CD4-positive, alpha-beta T cell (primary cell): ENCODE data around the gene ARVCF. TPM values are rescaled to one million over a fixed set of nuclear protein-coding genes. Genes with fewer than 3 reads are reported as not detected.

ENCODE experiments used
- ATAC-seq: fragments of 200-7000 bp; cut with Tn5 transposase; one replicate; pipeline ENCODE4 v1.10.0; 2022; ENCODE audit warnings: mild to moderate bottlenecking; ENCODE audit not compliant: poor library complexity
- CTCF ChIA-PET: fragments of 350-600 bp; sonication (Branson Sonifier 250); formaldehyde crosslinking; loops from one replicate; lab custom pipeline; 2021; ENCODE audit warnings: antibody characterized with exemption, inconsistent platforms; lab: Charles Lee
- POLR2A ChIA-PET: fragments of 350-600 bp; sonication (Branson Sonifier 250); formaldehyde crosslinking; loops from one replicate; lab custom pipeline; 2021; ENCODE audit warnings: antibody characterized with exemption, inconsistent platforms; lab: Charles Lee
- DNase-seq, 14 experiments: peaks; one replicate each; pipeline ENCODE4 v3.0.0-alpha.2; 2013 to 2020; ENCODE audit warnings: mixed read lengths in 2 of 14
- H3K27ac ChIP-seq, 2 donors: one replicate each; pipeline versions ENCODE4 v1.5.1 to v1.7.0; 2013; ENCODE audit warnings: low read length in 2 of 2, low read depth in 1 of 2, mild to moderate bottlenecking in 1 of 2
- H3K27me3 ChIP-seq, 2 experiments: 1 replicate in 1 of 2; 2 replicates in 1 of 2; pipeline versions ENCODE4 v1.6.1 to v1.7.0; 2013; ENCODE audit warnings: low read length in 2 of 2, control low read depth in 1 of 2, mild to moderate bottlenecking in 1 of 2, moderate library complexity in 1 of 2; ENCODE audit not compliant: insufficient read depth in 2 of 2, control insufficient read depth in 1 of 2
- H3K36me3 ChIP-seq: one replicate; pipeline ENCODE4 v1.6.1; 2013; ENCODE audit warnings: low read length, control low read depth; ENCODE audit not compliant: insufficient read depth
- H3K4me1 ChIP-seq: one replicate; pipeline ENCODE4 v1.6.1; 2013; ENCODE audit warnings: low read length, control low read depth; ENCODE audit not compliant: insufficient read depth
- H3K4me3 ChIP-seq: one replicate; pipeline ENCODE4 v1.5.1; 2013; ENCODE audit warnings: mild to moderate bottlenecking, low read length, moderate library complexity
- H3K9me3 ChIP-seq, 2 experiments: 1 replicate in 1 of 2; 2 replicates in 1 of 2; pipeline versions ENCODE4 v1.6.1 to v1.7.0; 2013; ENCODE audit warnings: low read length in 2 of 2, mild to moderate bottlenecking in 2 of 2, control low read depth in 1 of 2, moderate library complexity in 1 of 2; ENCODE audit not compliant: control insufficient read depth in 1 of 2, insufficient read depth in 1 of 2
- H3K27ac Mint-ChIP-seq: one replicate; pipeline ENCODE4 v1.8.0; 2020; ENCODE audit warnings: mixed read lengths
- H3K27me3 Mint-ChIP-seq: one replicate; pipeline ENCODE4 v1.8.0; 2021; ENCODE audit warnings: mixed read lengths
- H3K36me3 Mint-ChIP-seq: one replicate; pipeline ENCODE4 v1.8.0; 2021; ENCODE audit warnings: low read depth, mixed read lengths
- H3K4me1 Mint-ChIP-seq: one replicate; pipeline ENCODE4 v1.8.0; 2021; ENCODE audit warnings: low read depth, mixed read lengths
- H3K4me3 Mint-ChIP-seq: one replicate; pipeline ENCODE4 v1.8.0; 2020; ENCODE audit warnings: mild to moderate bottlenecking, mixed read lengths
- H3K9me3 Mint-ChIP-seq: one replicate; pipeline ENCODE4 v1.8.0; 2020; ENCODE audit warnings: mixed read lengths
- intact Hi-C, 2 experiments: fragments of 100-400 bp; cut with DNase I in 1 of 2; cut with micrococcal nuclease in 1 of 2; formaldehyde crosslinking; loops; one replicate each; pipeline versions ENCODE4 v1.15.1 to v1.9.0; 2023 to 2025; cut with DNase I, micrococcal nuclease
- total RNA-seq, 174 experiments: library from RNA in 2 of 174; stranded (reverse) in 2 of 174; gene quantifications; one replicate each; pipeline ENCODE4 v1.2.3 and lab custom pipeline; 2021 to 2026
- TF ChIP-seq, protein P1 (sequence below): fragments of 200-600 bp; IDR thresholded peaks from one replicate; pipeline ENCODE4 v1.8.0; 2022; ENCODE audit warnings: antibody characterized with exemption, mild to moderate bottlenecking

Gene ARVCF
- total RNA-seq, 2 experiments from 2014 or later: 2.2 to 2.5 TPM

DNA sequence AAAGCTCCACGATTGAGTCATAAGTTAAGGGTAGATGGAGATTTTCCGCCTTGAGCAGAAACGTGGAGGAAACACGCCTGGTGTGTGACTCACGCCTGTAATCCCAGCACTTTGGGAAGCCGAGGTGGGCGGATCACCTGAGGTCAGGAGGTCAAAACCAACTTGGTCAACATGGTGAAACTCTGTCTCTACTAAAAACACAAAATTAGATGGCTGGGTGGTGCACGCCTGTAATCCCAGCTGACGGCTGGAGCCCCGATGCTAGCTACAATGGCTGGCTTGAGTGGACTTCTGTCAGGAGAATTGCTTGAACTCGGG lies 46.1 kb upstream of the ARVCF start:
- CTCF ChIA-PET: no interaction called here
- Mint-ChIP-seq H3K27ac (no peak overlapping the region), H3K4me1 (no peaks in the 10 kb centered on the region), H3K9me3 (no peaks in the 10 kb centered on the region), H3K4me3 (no peak overlapping the region), H3K27me3 (no peaks in the 10 kb centered on the region), H3K36me3 (peaks cover 47% of the 10 kb centered on the region)
- no peaks in the 10 kb centered on the region for H3K27me3 ChIP-seq
- POLR2A ChIA-PET: no interaction called here
- ATAC-seq: no peak
- no peak for DNase-seq
- H3K27ac ChIP-seq: no peak overlapping the region
- peaks cover 38% of the 10 kb centered on the region for H3K36me3 ChIP-seq
- no peak overlapping the region for H3K4me3 ChIP-seq
- intact Hi-C loops: no loop called here
- H3K9me3 ChIP-seq: no peaks in the 10 kb centered on the region
- TF ChIP-seq, protein P1, sequence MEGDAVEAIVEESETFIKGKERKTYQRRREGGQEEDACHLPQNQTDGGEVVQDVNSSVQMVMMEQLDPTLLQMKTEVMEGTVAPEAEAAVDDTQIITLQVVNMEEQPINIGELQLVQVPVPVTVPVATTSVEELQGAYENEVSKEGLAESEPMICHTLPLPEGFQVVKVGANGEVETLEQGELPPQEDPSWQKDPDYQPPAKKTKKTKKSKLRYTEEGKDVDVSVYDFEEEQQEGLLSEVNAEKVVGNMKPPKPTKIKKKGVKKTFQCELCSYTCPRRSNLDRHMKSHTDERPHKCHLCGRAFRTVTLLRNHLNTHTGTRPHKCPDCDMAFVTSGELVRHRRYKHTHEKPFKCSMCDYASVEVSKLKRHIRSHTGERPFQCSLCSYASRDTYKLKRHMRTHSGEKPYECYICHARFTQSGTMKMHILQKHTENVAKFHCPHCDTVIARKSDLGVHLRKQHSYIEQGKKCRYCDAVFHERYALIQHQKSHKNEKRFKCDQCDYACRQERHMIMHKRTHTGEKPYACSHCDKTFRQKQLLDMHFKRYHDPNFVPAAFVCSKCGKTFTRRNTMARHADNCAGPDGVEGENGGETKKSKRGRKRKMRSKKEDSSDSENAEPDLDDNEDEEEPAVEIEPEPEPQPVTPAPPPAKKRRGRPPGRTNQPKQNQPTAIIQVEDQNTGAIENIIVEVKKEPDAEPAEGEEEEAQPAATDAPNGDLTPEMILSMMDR: no peak
- no peaks in the 10 kb centered on the region for H3K4me1 ChIP-seq

DNA sequence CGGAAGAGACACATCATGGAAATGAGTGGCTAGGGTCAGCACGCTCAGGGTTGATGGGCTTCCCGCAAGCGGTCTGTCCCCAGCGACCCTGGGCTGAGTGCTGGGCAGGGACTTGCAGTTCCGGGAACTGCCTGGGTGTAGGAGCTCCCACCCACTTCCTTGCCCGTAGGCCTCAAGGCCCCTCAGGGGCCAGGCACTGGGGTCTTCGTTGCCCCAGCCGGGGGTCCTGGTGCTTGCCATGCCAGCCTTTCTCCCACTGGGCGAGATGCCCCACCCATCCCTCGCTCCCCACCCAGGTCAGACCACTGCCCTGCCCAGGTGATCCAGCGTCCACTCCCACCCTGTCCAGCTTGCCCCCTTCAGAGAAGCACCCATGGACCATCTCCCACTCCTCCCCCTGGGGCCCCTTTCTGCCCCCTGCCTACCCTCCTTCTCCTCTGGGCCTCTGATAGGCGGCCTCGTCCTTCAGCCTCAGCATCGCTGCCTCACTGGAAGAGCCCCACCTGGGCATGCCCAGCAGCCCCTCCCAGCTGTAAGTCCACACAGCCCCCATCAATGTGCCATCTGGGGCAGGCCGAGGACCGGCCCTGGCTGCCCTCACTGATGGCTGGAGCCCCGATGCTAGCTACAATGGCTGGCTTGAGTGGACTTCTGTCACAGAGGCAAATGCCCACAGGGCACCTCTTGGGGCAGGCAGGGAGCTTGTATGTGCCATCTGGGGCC lies 45.6 kb upstream of the ARVCF start:
- H3K4me1 Mint-ChIP-seq: no peaks in the 10 kb centered on the region
- H3K36me3 ChIP-seq: peaks cover 42% of the 10 kb centered on the region
- ChIA-PET POLR2A (no interaction called here), CTCF (no interaction called here)
- intact Hi-C loops: no loop called here
- H3K9me3 Mint-ChIP-seq: no peaks in the 10 kb centered on the region
- no peaks in the 10 kb centered on the region for H3K27me3 Mint-ChIP-seq
- H3K27ac ChIP-seq: no peak overlapping the region
- H3K4me1 ChIP-seq: no peaks in the 10 kb centered on the region
- no peak overlapping the region for H3K27ac Mint-ChIP-seq
- H3K4me3 Mint-ChIP-seq: no peak overlapping the region
- no peaks in the 10 kb centered on the region for H3K27me3 ChIP-seq
- ATAC-seq: no peak
- H3K9me3 ChIP-seq: no peaks in the 10 kb centered on the region
- DNase-seq: no peak
- H3K36me3 Mint-ChIP-seq: peaks cover 50% of the 10 kb centered on the region
- TF ChIP-seq, protein P1: no peak
- H3K4me3 ChIP-seq: no peak overlapping the region

DNA sequence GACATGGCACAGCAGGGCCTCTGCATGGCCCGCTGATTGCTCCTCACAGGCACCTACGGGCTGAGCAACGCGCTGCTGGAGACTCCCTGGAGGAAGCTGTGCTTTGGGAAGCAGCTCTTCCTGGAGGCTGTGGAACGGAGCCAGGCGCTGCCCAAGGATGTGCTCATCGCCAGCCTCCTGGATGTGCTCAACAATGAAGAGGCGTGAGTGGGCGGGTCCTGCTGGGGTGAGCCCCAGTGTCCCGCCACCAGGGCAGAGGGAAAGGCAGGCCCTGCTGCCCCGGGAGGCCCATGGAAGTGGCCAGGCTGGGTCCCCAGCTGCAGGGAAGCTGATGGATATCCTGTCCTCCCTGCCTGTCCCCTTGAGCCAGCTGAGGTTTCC lies 44.8 kb upstream of the ARVCF start:
- no peaks in the 10 kb centered on the region for H3K4me1 Mint-ChIP-seq
- Histone ChIP-seq H3K4me1 (no peaks in the 10 kb centered on the region), H3K27ac (no peak overlapping the region), H3K36me3 (peaks cover 47% of the 10 kb centered on the region), H3K4me3 (no peak overlapping the region), H3K27me3 (no peaks in the 10 kb centered on the region), H3K9me3 (no peaks in the 10 kb centered on the region)
- ChIA-PET CTCF (no interaction called here), POLR2A (no interaction called here)
- H3K36me3 Mint-ChIP-seq: peaks cover 54% of the 10 kb centered on the region
- H3K4me3 Mint-ChIP-seq: no peak overlapping the region
- H3K27me3 Mint-ChIP-seq: no peaks in the 10 kb centered on the region
- H3K27ac Mint-ChIP-seq: no peak overlapping the region
- TF ChIP-seq, protein P1: no peak
- intact Hi-C loops: no loop called here
- no peak for DNase-seq
- H3K9me3 Mint-ChIP-seq: no peaks in the 10 kb centered on the region
- ATAC-seq: no peak
